Tibial artery (tissue), 4 donors: ENCODE measurements around the gene P2RY4.
"Not testable (repeated sequence)": the region's sequence is repeated elsewhere in the genome, so short reads cannot be mapped to it uniquely, and the experiment has no call there.

Source experiments
- DNase-seq, 2 donors: peaks; one replicate each; pipeline ENCODE4 v3.0.0-alpha.2; 2019
- H3K27ac ChIP-seq, 2 donors: fragments of 200-600 bp; sonication (generic) in 1 of 2; 1 replicate in 1 of 2; 2 replicates in 1 of 2; pipeline ENCODE4 v1.5.1; 2018 to 2019; ENCODE audit warnings: mild to moderate bottlenecking in 1 of 2
- H3K27me3 ChIP-seq, 2 donors: fragments of 200-600 bp; sonication (generic) in 1 of 2; one replicate each; pipeline versions ENCODE4 v1.5.1 to v1.6.0; 2016 to 2019
- H3K36me3 ChIP-seq, 3 donors: fragments of 200-600 bp; sonication (generic) in 2 of 3; one replicate each; pipeline ENCODE4 v1.5.1; 2016 to 2019; ENCODE audit warnings: mild to moderate bottlenecking in 2 of 3
- H3K4me1 ChIP-seq, 4 donors: fragments of 200-600 bp; sonication (generic) in 2 of 4; 1 replicate in 3 of 4; 2 replicates in 1 of 4; pipeline ENCODE4 v1.5.1; 2016 to 2019
- H3K4me3 ChIP-seq, 2 donors: fragments of 200-600 bp; sonication (generic) in 1 of 2; 1 replicate in 1 of 2; 2 replicates in 1 of 2; pipeline ENCODE4 v1.5.1; 2018 to 2019; ENCODE audit warnings: mild to moderate bottlenecking in 2 of 2
- H3K9me3 ChIP-seq, 3 donors: fragments of 200-600 bp; sonication (generic) in 1 of 3; one replicate each; pipeline ENCODE4 v1.5.1; 2016 to 2019
- CTCF ChIP-seq, 2 experiments: fragments of 200-600 bp in 1 of 2; fragments of 450-650 bp in 1 of 2; IDR thresholded peaks; one replicate each; pipeline ENCODE4 v1.5.1; 2017 to 2019; ENCODE audit warnings: antibody characterized with exemption in 2 of 2, mild to moderate bottlenecking in 1 of 2, moderate library complexity in 1 of 2
- intact Hi-C: fragments of 100-400 bp; cut with DNase I; formaldehyde crosslinking; loops from one replicate; pipeline ENCODE4 v1.15.0; 2023; ENCODE audit warnings: low total_unique reads

The P2RY4 gene

GRCh38 chrX:70289168-70289792, 29.3 kb upstream of the P2RY4 start:
- DNase-seq, result no peak
- no peaks in the 10 kb centered on the region for H3K27me3 ChIP-seq
- H3K27ac ChIP-seq, result peak overlapping the region; percentile 71 to 77
- no peaks in the 10 kb centered on the region for H3K9me3 ChIP-seq
- peak overlapping the region; percentile 53 to 56 for H3K4me3 ChIP-seq
- intact Hi-C loops, result no loop called here
- peaks cover 0 to 8% (median 6%) of the 10 kb centered on the region in 4 donors for H3K4me1 ChIP-seq
- no peak for TF ChIP-seq CTCF (IDR thresholded peaks at IDR 0.05)
- peaks cover 0 to 21% (median 0%) of the 10 kb centered on the region in 3 donors for H3K36me3 ChIP-seq

- Histone ChIP-seq H3K9me3 (no peaks in the 10 kb centered on the region), H3K36me3 (peaks cover 0 to 15% (median 4%) of the 10 kb centered on the region in 3 donors), H3K27me3 (no peaks in the 10 kb centered on the region), H3K4me3 (no peak within 1 kb of the TSS), H3K27ac (no peak within 1 kb of the TSS), H3K4me1 (no peaks in the 10 kb centered on the region)
- intact Hi-C loops, result no loop called here
- TF ChIP-seq CTCF (IDR thresholded peaks at IDR 0.05), result no peak
- DNase-seq, result no peak
Measured at GRCh38 chrX:70281951-70282350, 21.9 kb upstream of the P2RY4 start, which contains the start of gene RAB41. Gene RAB41, plus strand, starts transcription at chrX:70282172. Its CDS starts 46 bp downstream, at chrX:70282218.

DNA sequence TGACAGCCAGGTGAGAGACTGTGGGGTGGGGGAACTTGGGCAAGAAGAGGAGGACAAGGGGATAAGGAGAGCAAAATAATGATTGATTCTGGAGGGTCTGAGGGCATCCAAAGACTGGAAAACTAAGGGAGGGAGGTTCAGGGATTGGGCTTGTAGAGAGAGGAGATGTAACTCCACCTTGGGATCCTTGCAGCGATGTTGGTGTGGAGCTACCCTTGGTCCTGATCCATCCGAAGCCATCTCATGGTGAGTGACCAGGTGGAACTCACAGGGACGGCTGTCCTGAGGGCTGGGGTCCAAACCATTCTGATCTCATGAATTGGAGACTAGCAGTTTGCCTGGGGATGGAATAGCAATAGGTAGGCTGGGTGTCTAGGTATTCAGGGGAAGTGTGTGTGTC, 20.6 kb upstream of the P2RY4 start:
- Histone ChIP-seq H3K27ac (no peak overlapping the region), H3K4me1 (no peaks in the 10 kb centered on the region), H3K4me3 (no peak overlapping the region), H3K36me3 (peaks cover 0 to 6% (median 4%) of the 10 kb centered on the region in 3 donors), H3K27me3 (no peaks in the 10 kb centered on the region), H3K9me3 (no peaks in the 10 kb centered on the region)
- intact Hi-C loops, result no loop called here
- TF ChIP-seq CTCF (IDR thresholded peaks at IDR 0.05), result no peak
- no peak for DNase-seq

- Histone ChIP-seq H3K27ac (no peak overlapping the region), H3K4me3 (no peak overlapping the region), H3K9me3 (no peaks in the 10 kb centered on the region), H3K27me3 (no peaks in the 10 kb centered on the region), H3K4me1 (no peaks in the 10 kb centered on the region), H3K36me3 (peaks cover 0 to 4% (median 0%) of the 10 kb centered on the region in 3 donors)
- DNase-seq, result no peak
- TF ChIP-seq CTCF (IDR thresholded peaks at IDR 0.05), result no peak
- intact Hi-C loops, result no loop called here
Measured at GRCh38 chrX:70279081-70279480, 19.1 kb upstream of the P2RY4 start.

DNA sequence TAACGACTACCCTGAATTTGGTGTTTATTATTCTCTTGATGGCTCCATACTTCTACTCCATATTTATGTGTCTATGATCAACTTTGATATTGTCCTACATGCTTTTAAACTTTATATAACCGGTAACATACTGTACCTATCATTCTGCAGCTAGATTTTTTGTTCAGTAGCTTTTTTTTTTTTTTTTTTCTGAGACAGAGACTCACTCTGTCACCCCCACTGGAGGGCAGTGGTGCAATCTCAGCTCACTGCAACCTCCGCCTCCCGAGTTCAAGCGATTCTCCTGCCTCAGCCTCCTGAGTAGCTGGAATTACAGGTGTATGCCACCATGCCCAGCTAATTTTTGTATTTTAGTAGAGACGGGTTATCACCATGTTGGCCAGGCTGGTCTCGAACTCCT, 14.0 kb upstream of the P2RY4 start:
- H3K9me3 ChIP-seq, intact Hi-C loops, H3K4me1 ChIP-seq, H3K27me3 ChIP-seq, DNase-seq, H3K36me3 ChIP-seq, H3K27ac ChIP-seq, H3K4me3 ChIP-seq: not testable (repeated sequence)

GRCh38 chrX:70268034-70268433, 8.0 kb upstream of the P2RY4 start, which contains the start of gene ARR3:
Gene ARR3, plus strand, starts transcription at chrX:70268334. Its CDS starts 1,052 bp downstream, at chrX:70269386.
- H3K27me3 ChIP-seq, result no peaks in the 10 kb centered on the region
- H3K9me3 ChIP-seq, result no peaks in the 10 kb centered on the region
- DNase-seq, result no peak
- TF ChIP-seq CTCF (IDR thresholded peaks at IDR 0.05), result no peak
- H3K4me3 ChIP-seq, result no peak within 1 kb of the TSS
- no peaks in the 10 kb centered on the region for H3K36me3 ChIP-seq
- H3K27ac ChIP-seq, result no peak within 1 kb of the TSS
- H3K4me1 ChIP-seq, result no peaks in the 10 kb centered on the region
- intact Hi-C loops, result no loop called here
